ENCODE measurements around the gene HS1BP3.

DNA sequence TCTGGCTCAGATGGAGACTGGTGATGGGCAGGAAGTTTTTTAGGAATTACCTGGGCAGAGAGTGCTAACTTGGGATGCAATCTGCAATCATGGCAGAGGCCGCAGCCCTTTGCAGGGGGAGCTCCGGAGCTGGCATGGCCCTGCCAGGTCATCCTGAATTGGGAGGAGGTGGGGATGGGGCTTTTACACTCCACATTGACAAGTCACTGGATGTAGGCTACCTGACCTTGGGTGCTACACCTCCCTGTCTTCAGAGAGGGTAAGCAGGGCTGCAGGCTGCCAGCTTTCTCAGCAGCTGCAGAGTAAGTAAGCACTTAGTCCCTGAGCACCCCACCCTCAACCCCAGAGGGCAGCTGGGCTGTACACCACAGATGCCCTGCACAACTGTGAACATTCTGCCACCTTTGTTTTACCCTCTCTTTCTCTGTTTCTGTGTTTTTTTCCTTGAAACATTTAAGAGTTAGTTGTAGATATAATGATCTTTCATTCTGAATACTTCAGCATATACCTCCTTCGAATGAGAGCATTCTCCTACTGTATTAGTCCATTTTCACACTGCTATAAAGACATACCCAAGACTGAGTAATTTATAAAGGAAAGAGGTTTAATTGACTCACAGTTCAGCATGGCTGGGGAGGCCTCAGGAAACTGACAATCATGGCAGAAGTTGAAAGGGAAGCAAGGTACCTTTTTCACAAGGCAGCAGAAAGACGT, 6.8 kb upstream of the HS1BP3 start:
- TF ChIP-seq, protein P1, sequence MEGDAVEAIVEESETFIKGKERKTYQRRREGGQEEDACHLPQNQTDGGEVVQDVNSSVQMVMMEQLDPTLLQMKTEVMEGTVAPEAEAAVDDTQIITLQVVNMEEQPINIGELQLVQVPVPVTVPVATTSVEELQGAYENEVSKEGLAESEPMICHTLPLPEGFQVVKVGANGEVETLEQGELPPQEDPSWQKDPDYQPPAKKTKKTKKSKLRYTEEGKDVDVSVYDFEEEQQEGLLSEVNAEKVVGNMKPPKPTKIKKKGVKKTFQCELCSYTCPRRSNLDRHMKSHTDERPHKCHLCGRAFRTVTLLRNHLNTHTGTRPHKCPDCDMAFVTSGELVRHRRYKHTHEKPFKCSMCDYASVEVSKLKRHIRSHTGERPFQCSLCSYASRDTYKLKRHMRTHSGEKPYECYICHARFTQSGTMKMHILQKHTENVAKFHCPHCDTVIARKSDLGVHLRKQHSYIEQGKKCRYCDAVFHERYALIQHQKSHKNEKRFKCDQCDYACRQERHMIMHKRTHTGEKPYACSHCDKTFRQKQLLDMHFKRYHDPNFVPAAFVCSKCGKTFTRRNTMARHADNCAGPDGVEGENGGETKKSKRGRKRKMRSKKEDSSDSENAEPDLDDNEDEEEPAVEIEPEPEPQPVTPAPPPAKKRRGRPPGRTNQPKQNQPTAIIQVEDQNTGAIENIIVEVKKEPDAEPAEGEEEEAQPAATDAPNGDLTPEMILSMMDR (conservative IDR thresholded peaks at IDR 0.05; ENCODE audit: low read depth, low read length), result no peak
- TF ChIP-seq, protein P2, sequence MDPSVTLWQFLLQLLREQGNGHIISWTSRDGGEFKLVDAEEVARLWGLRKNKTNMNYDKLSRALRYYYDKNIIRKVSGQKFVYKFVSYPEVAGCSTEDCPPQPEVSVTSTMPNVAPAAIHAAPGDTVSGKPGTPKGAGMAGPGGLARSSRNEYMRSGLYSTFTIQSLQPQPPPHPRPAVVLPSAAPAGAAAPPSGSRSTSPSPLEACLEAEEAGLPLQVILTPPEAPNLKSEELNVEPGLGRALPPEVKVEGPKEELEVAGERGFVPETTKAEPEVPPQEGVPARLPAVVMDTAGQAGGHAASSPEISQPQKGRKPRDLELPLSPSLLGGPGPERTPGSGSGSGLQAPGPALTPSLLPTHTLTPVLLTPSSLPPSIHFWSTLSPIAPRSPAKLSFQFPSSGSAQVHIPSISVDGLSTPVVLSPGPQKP (IDR thresholded peaks at IDR 0.05; ENCODE audit: borderline replicate concordance, low read depth, low read length), result no peak
- no peak for TF ChIP-seq POLR2A (IDR thresholded peaks at IDR 0.05; ENCODE audit: low read depth, low read length)
